Adrenal gland (tissue), 12 donors: ENCODE results near the gene ZNF488. TPM values are rescaled to one million over a fixed set of nuclear protein-coding genes. Genes with fewer than 3 reads are reported as not detected.

Experiments used
- DNase-seq, 7 donors: peaks; one replicate each; pipeline ENCODE4 v3.0.0-alpha.2; 2019 to 2020
- H3K27ac ChIP-seq, 5 donors: fragments of 200-600 bp; sonication (generic) in 4 of 5; 1 replicate in 3 of 5; 2 replicates in 2 of 5; pipeline versions ENCODE4 v1.5.1 to v1.8.0; 2016 to 2020; ENCODE audit warnings: mild to moderate bottlenecking in 1 of 5
- H3K27me3 ChIP-seq: fragments of 200-600 bp; 2 replicates; pipeline ENCODE4 v1.8.0; 2021
- H3K36me3 ChIP-seq, 2 donors: fragments of 200-600 bp; replicated peaks in 1 of 2; 1 replicate in 1 of 2; 2 replicates in 1 of 2; pipeline versions ENCODE4 v1.5.1 to v1.8.0; 2018 to 2022
- H3K4me1 ChIP-seq, 2 donors: fragments of 200-600 bp; replicated peaks in 1 of 2; 1 replicate in 1 of 2; 2 replicates in 1 of 2; pipeline versions ENCODE4 v1.5.1 to v1.8.0; 2018 to 2021
- H3K4me3 ChIP-seq, 4 donors: fragments of 200-600 bp; sonication (generic) in 3 of 4; one replicate each; pipeline ENCODE4 v1.5.1; 2016 to 2018
- H3K9me3 ChIP-seq, 3 donors: fragments of 200-600 bp; sonication (generic) in 1 of 3; replicated peaks in 1 of 3; 1 replicate in 2 of 3; 2 replicates in 1 of 3; pipeline versions ENCODE4 v1.5.1 to v1.8.0; 2016 to 2021
- CTCF ChIP-seq, 6 experiments: fragments of 450-650 bp in 4 of 6; fragments of 200-600 bp in 2 of 6; sonication (generic) in 1 of 6; IDR thresholded peaks; 1 replicate in 5 of 6; 2 replicates in 1 of 6; pipeline versions ENCODE4 v1.5.1 to v1.8.0; 2016 to 2021; ENCODE audit warnings: antibody characterized with exemption in 6 of 6, mild to moderate bottlenecking in 2 of 6, moderate library complexity in 1 of 6
- POLR2A ChIP-seq, 2 donors: fragments of 450-650 bp; IDR thresholded peaks; one replicate each; pipeline ENCODE4 v1.6.1; 2017; ENCODE audit warnings: antibody characterized with exemption in 2 of 2, mild to moderate bottlenecking in 2 of 2, moderate library complexity in 1 of 2
- WGBS, 4 donors: extraction: QIAGEN DNeasy Blood & Tissue Kit in 2 of 4; methylation state at CpG; one replicate each; pipeline versions ENCODE4 v1.1.5 to v1.1.7; 2013 to 2017; 5-methylcytosine and 5-hydroxymethylcytosine counted together
- intact Hi-C, 2 donors: fragments of 100-400 bp; cut with DNase I; formaldehyde crosslinking; loops; one replicate each; pipeline versions ENCODE4 v1.14.1 to v1.15.0; 2022 to 2023
- polyA plus RNA-seq, 3 donors: library from polyadenylated mRNA; stranded (reverse); fragments of 200-250 nt in 2 of 3; fragments of 350-450 nt in 1 of 3; fragmentation: Illumina TruSeq in 1 of 3; extraction: RNeasy Lipid Tissue Mini Kit (QIAGEN cat#74804) in 1 of 3; gene quantifications; one replicate each; pipeline ENCODE4 v1.2.3, GENCODE V29; 2013 to 2014
- total RNA-seq, 9 donors: library from RNA; depleted of rRNA in 4 of 9; stranded (reverse); fragments of >200 nt in 4 of 9; fragments of 120-200 nt in 1 of 9; fragmentation: NEBNext Ultra II Directional in 1 of 9; extraction: Animal tissue kit (Norgen Biotek cat#: 25700) in 1 of 9; gene quantifications; one replicate each; pipeline versions ENCODE4 v1.1.0 to v1.2.4, GENCODE V29; 2013 to 2023
- donor health status: healthy with polysubstance abuse.
- donor health status: Bipolar disorder and iron deficiency.
- donor health status: DM: yes; HTN: yes; CAD: no.
- donor health status: DM: no; HTN: no; CAD: no.
- donor health status: DM: no; HTN: no; CAD: no.
- donor health status: DM: yes; HTN: yes; CAD: no.

ZNF488 gene
- total and polyA plus RNA-seq, 12 donors: 0.03 to 0.20 (median 0.11) TPM; not detected in 3

GRCh38 chr10:47359101-47359500, 25.0 kb downstream of the ZNF488 start:
- no peak overlapping the region for H3K4me3 ChIP-seq
- H3K36me3 ChIP-seq: no peaks in the 10 kb centered on the region
- no peak for DNase-seq
- WGBS, 4 donors: 92 to 97% (median 95%) methylated on average over 2 of the region's 2 CpGs
- no peaks in the 10 kb centered on the region for H3K4me1 ChIP-seq
- intact Hi-C loops: no loop called here
- no peak overlapping the region for H3K27ac ChIP-seq
- no peak for TF ChIP-seq CTCF (IDR thresholded peaks at IDR 0.05)
- no peak for TF ChIP-seq POLR2A (IDR thresholded peaks at IDR 0.05)
- no peaks in the 10 kb centered on the region for H3K9me3 ChIP-seq
- no peaks in the 10 kb centered on the region for H3K27me3 ChIP-seq

DNA sequence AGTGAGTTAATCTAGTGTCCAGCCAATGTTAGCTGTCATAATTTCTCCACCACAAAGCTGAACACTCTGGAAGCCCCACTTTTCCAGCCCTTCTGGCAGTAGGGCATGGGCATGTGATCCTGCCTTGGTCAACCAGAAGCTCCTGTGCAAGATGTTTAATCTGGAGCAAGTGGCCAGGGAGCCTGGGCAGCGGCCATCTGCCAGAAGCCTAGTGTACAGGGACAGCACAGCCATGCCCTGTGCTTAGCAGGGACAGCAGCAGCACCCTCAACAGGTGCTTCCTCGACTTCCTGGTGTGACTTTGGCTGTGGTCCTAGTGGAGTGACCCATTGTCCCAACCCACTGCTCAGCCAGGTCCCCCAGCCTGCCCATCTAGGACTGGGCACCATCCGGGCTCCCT, 25.6 kb downstream of the ZNF488 start:
- Histone ChIP-seq H3K27ac (no peak overlapping the region), H3K4me1 (no peaks in the 10 kb centered on the region), H3K4me3 (no peak overlapping the region), H3K36me3 (no peaks in the 10 kb centered on the region), H3K9me3 (no peaks in the 10 kb centered on the region), H3K27me3 (no peaks in the 10 kb centered on the region)
- no peak for DNase-seq
- 92 to 94% (median 94%) methylated on average over 2 to 3 of the region's 3 CpGs; no CpG with 5 or more reads in 1 of the 4 donors for WGBS, 4 donors
- intact Hi-C loops: no loop called here
- no peak for TF ChIP-seq CTCF (IDR thresholded peaks at IDR 0.05)
- TF ChIP-seq POLR2A (IDR thresholded peaks at IDR 0.05): no peak

DNA sequence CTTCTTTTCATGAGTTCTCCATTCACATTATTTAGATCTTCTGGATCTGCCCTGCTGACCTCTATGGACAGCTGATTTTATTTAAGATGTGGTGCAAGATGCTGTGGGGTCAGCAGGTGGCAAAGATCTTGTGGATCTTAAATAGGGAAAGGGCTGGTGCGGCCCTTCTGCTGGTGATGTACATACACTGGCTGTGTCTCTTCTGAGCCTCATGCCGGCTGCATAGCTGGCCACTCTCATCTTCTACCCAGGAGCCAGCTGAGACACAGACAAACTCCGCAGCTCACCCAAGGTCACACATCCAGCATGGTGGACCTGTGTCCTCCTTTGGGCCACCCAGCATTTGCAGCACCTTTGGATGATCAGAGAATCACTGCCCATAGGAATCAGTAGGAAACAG, 26.2 kb downstream of the ZNF488 start:
- Histone ChIP-seq H3K36me3 (no peaks in the 10 kb centered on the region), H3K27me3 (no peaks in the 10 kb centered on the region), H3K9me3 (no peaks in the 10 kb centered on the region), H3K27ac (no peak overlapping the region), H3K4me3 (no peak overlapping the region), H3K4me1 (no peaks in the 10 kb centered on the region)
- no peak for DNase-seq
- intact Hi-C loops: no loop called here
- TF ChIP-seq POLR2A (IDR thresholded peaks at IDR 0.05) (no peak), CTCF (IDR thresholded peaks at IDR 0.05) (no peak)
- WGBS, 4 donors: 78 to 94% (median 89%) methylated on average over 3 of the region's 3 CpGs

DNA sequence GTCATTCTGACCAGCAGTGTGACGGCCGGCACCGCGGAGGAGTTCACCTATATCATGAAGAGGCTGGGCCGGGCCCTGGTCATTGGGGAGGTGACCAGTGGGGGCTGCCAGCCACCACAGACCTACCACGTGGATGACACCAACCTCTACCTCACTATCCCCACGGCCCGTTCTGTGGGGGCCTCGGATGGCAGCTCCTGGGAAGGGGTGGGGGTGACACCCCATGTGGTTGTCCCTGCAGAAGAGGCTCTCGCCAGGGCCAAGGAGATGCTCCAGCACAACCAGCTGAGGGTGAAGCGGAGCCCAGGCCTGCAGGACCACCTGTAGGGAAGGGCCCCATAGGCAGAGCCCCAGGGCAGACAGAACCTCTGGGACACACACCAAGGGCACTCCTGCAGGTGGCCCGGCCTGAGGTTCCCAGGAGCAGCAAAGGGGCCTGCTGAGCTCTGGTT, 26.9 kb downstream of the ZNF488 start:
- no peak for DNase-seq
- Histone ChIP-seq H3K4me1 (no peaks in the 10 kb centered on the region), H3K27ac (no peak overlapping the region), H3K27me3 (no peaks in the 10 kb centered on the region), H3K9me3 (no peaks in the 10 kb centered on the region), H3K36me3 (no peaks in the 10 kb centered on the region), H3K4me3 (no peak overlapping the region)
- 88 to 96% (median 94%) methylated on average over 5 to 12 of the region's 12 CpGs for WGBS, 4 donors
- intact Hi-C loops: no loop called here
- TF ChIP-seq CTCF (IDR thresholded peaks at IDR 0.05): no peak
- no peak for TF ChIP-seq POLR2A (IDR thresholded peaks at IDR 0.05)
